CD14-positive monocyte (primary cell): ENCODE results near the gene SSTR3. TPM values are rescaled to one million over a fixed set of nuclear protein-coding genes. Genes with fewer than 3 reads are reported as not detected.
A peak's percentile ranks its signal among the peaks of the same experiment; 100 is the strongest.

ENCODE experiments used
- DNase-seq, 3 donors: peaks; one replicate each; pipeline ENCODE4 v3.0.0-alpha.2; 2011 to 2022
- H2AFZ ChIP-seq: 2 replicates; pipeline ENCODE4 v1.6.0; 2012; ENCODE audit warnings: mild to moderate bottlenecking, low read depth, low read length, inconsistent platforms; ENCODE audit not compliant: insufficient read depth, poor library complexity, severe bottlenecking
- H3K27ac ChIP-seq, 2 donors: 1 replicate in 1 of 2; 2 replicates in 1 of 2; pipeline ENCODE4 v1.5.1; 2012 to 2013; ENCODE audit warnings: low read length in 2 of 2, control low read depth in 1 of 2, inconsistent platforms in 1 of 2, low read depth in 1 of 2, mild to moderate bottlenecking in 1 of 2
- H3K27me3 ChIP-seq, 2 donors: one replicate each; pipeline versions ENCODE4 v1.6.0 to v1.6.1; 2011 to 2013; ENCODE audit warnings: low read length in 2 of 2; ENCODE audit not compliant: control insufficient read depth in 2 of 2, insufficient read depth in 2 of 2
- H3K36me3 ChIP-seq, 2 donors: replicated peaks in 1 of 2; 1 replicate in 1 of 2; 2 replicates in 1 of 2; pipeline versions ENCODE4 v1.5.1 to v1.6.1; 2012 to 2013; ENCODE audit warnings: low read length in 2 of 2, control low read depth in 1 of 2, inconsistent platforms in 1 of 2, mild to moderate bottlenecking in 1 of 2; ENCODE audit not compliant: insufficient read depth in 2 of 2, control insufficient read depth in 1 of 2
- H3K4me1 ChIP-seq, 2 donors: 1 replicate in 1 of 2; 2 replicates in 1 of 2; pipeline versions ENCODE4 v1.5.1 to v1.6.1; 2012 to 2013; ENCODE audit warnings: low read length in 2 of 2, control low read depth in 1 of 2, inconsistent platforms in 1 of 2, mild to moderate bottlenecking in 1 of 2, moderate library complexity in 1 of 2; ENCODE audit not compliant: insufficient read depth in 2 of 2, control insufficient read depth in 1 of 2
- H3K4me2 ChIP-seq: replicated peaks from 2 replicates; pipeline ENCODE3; 2012; ENCODE audit warnings: low read length, moderate library complexity, mild to moderate bottlenecking; ENCODE audit not compliant: poor library complexity, severe bottlenecking; ENCODE audit errors: extremely low read depth
- H3K4me3 ChIP-seq, 3 experiments: fragments of 200-600 bp in 1 of 3; sonication (generic) in 1 of 3; replicated peaks in 1 of 3; 1 replicate in 2 of 3; 2 replicates in 1 of 3; pipeline ENCODE4 v1.5.1; 2011 to 2013; ENCODE audit warnings: low read length in 3 of 3, mild to moderate bottlenecking in 3 of 3, control low read depth in 2 of 3, low read depth in 2 of 3, inconsistent platforms in 1 of 3, moderate library complexity in 1 of 3
- H3K79me2 ChIP-seq: 2 replicates; pipeline ENCODE4 v1.6.0; 2012; ENCODE audit warnings: mild to moderate bottlenecking, control low read depth, inconsistent platforms, low read length, moderate library complexity; ENCODE audit not compliant: insufficient read depth
- H3K9ac ChIP-seq: 2 replicates; pipeline ENCODE4 v1.6.0; 2017; ENCODE audit warnings: low read length, mild to moderate bottlenecking; ENCODE audit not compliant: insufficient read depth, poor library complexity, severe bottlenecking
- H3K9me3 ChIP-seq, 2 donors: replicated peaks in 1 of 2; 1 replicate in 1 of 2; 2 replicates in 1 of 2; pipeline versions ENCODE4 v1.5.1 to v1.6.1; 2012 to 2013; ENCODE audit warnings: low read length in 2 of 2, control low read depth in 1 of 2; ENCODE audit not compliant: control insufficient read depth in 1 of 2, insufficient read depth in 1 of 2
- H4K20me1 ChIP-seq: 2 replicates; pipeline ENCODE4 v1.6.0; 2012; ENCODE audit warnings: mild to moderate bottlenecking, low read length, control low read depth, moderate library complexity; ENCODE audit not compliant: insufficient read depth
- H3K27ac Mint-ChIP-seq, 7 donors: one replicate each; pipeline ENCODE4 v1.8.0; 2020; ENCODE audit warnings: mild to moderate bottlenecking in 7 of 7, mixed read lengths in 7 of 7, moderate library complexity in 6 of 7, inconsistent platforms in 2 of 7
- H3K27me3 Mint-ChIP-seq, 3 donors: one replicate each; pipeline ENCODE4 v1.8.0; 2021 to 2022; ENCODE audit warnings: low read depth in 3 of 3, mild to moderate bottlenecking in 3 of 3, mixed read lengths in 3 of 3, moderate library complexity in 3 of 3, inconsistent platforms in 1 of 3
- H3K36me3 Mint-ChIP-seq, 2 donors: one replicate each; pipeline ENCODE4 v1.8.0; 2020; ENCODE audit warnings: mixed read lengths in 2 of 2, inconsistent platforms in 1 of 2, mild to moderate bottlenecking in 1 of 2
- H3K4me1 Mint-ChIP-seq: one replicate; pipeline ENCODE4 v1.8.0; 2020; ENCODE audit warnings: mild to moderate bottlenecking, mixed read lengths
- H3K4me3 Mint-ChIP-seq, 2 donors: one replicate each; pipeline ENCODE4 v1.8.0; 2020; ENCODE audit warnings: mild to moderate bottlenecking in 2 of 2, mixed read lengths in 2 of 2, moderate library complexity in 1 of 2
- H3K9me3 Mint-ChIP-seq, 7 donors: one replicate each; pipeline ENCODE4 v1.8.0; 2020 to 2022; ENCODE audit warnings: mixed read lengths in 7 of 7, mild to moderate bottlenecking in 6 of 7, moderate library complexity in 6 of 7, inconsistent platforms in 2 of 7
- CTCF ChIP-seq: fragments of 200-600 bp; IDR thresholded peaks from one replicate; pipeline ENCODE4 v1.8.0; 2022; ENCODE audit warnings: antibody characterized with exemption, mild to moderate bottlenecking
- WGBS: methylation state at CpG from one replicate; pipeline ENCODE4 v1.1.5; 2013; ENCODE audit warnings: missing lambda C conversion rate; ENCODE audit not compliant: insufficient coverage; 5-methylcytosine and 5-hydroxymethylcytosine counted together
- intact Hi-C, 2 donors: fragments of 100-400 bp; cut with micrococcal nuclease; formaldehyde crosslinking; loops; one replicate each; pipeline versions ENCODE4 v1.15.0 to v1.15.1; 2023
- polyA plus RNA-seq, 3 donors: library from polyadenylated mRNA; depleted of rRNA in 1 of 3; unstranded in 2 of 3; stranded (reverse) in 1 of 3; fragments of 300-500 nt in 2 of 3; fragments of >200 nt in 1 of 3; fragmentation: Illumina TruSeq in 2 of 3; gene quantifications; 1 replicate in 2 of 3; 2 replicates in 1 of 3; pipeline ENCODE4 v1.2.3, GENCODE V29; 2012 to 2021

Gene SSTR3
- polyA plus RNA-seq, 3 donors, result 0.04 TPM; not detected in 2

- Mint-ChIP-seq H3K27me3 (peaks cover 2 to 10% (median 6%) of the 10 kb centered on the region in 3 donors), H3K9me3 (peaks cover 0 to 5% (median 0%) of the 10 kb centered on the region in 7 donors), H3K4me1 (peaks cover 43% of the 10 kb centered on the region), H3K36me3 (peaks cover 0 to 4% of the 10 kb centered on the region in 2 donors), H3K4me3 (peak overlapping the region; percentile 72 to 90), H3K27ac (peak overlapping the region in 5 of 7 donors; percentile 88 to 94 (median 91))
- no peaks in the 10 kb centered on the region for H4K20me1 ChIP-seq
- no peaks in the 10 kb centered on the region for H3K9me3 ChIP-seq
- H3K4me1 ChIP-seq, result peaks cover 38 to 40% of the 10 kb centered on the region in 2 donors
- no peak for TF ChIP-seq CTCF
- H3K79me2 ChIP-seq, result no peaks in the 10 kb centered on the region
- WGBS, result 70% methylated on average over 5 of the region's 5 CpGs
- H3K36me3 ChIP-seq, result no peaks in the 10 kb centered on the region
- H3K9ac ChIP-seq, result peak overlapping the region; percentile 4
- peak overlapping the region; percentile 73 for H2AFZ ChIP-seq
- H3K27me3 ChIP-seq, result no peaks in the 10 kb centered on the region
- peak overlapping the region; percentile 58 for H3K4me2 ChIP-seq
- H3K27ac ChIP-seq, result peak overlapping the region; percentile 54 to 64
- no peak for DNase-seq
- intact Hi-C loops, result no loop called here
- H3K4me3 ChIP-seq, result peak overlapping the region in 1 of 3 experiments; percentile 56
Measured at GRCh38 chr22:37177221-37177620, 35.1 kb downstream of the SSTR3 start.

DNA sequence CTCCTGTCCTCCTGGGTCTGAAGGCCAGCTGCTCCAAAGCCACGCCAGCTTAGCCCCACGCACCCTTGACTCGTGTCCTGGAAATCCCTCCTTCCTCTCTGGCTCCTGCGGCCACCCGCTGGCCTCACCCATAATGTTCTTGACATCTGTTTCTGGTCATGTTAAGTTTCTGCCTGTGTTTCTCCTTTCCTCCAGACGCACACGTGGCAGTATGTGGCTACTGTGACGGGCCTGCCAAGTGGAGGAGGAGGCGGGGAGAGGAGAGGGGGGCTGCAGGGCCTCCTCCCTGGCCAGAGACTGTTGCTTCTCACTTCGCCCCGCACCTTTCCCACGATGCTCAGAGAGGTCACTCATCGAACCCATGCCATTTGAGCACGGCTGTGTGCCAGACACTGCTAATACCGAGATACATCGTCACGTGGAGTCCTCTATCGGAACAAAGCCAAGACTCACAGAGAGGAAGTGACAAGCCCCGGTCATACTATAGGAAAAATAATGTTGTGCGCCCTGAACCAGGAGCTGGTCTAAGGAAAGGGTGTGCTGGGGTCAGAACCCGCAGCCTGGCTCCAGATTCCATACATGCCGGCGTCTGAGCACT, 35.7 kb downstream of the SSTR3 start:
- Histone ChIP-seq H3K9ac (peak overlapping the region; percentile 16), H3K4me1 (peaks cover 38 to 40% of the 10 kb centered on the region in 2 donors), H2AFZ (peak overlapping the region; percentile 73)

More for the DNA sequence above, 35.7 kb downstream of the SSTR3 start:
- peak overlapping the region; percentile 72 to 90 for H3K4me3 Mint-ChIP-seq
- WGBS, result 0% methylated on average over 19 of the region's 23 CpGs
- intact Hi-C loops, result no loop called here
- DNase-seq, result peak; percentile 73 to 81 (median 74)
- H3K79me2 ChIP-seq, result no peaks in the 10 kb centered on the region
- H3K27ac ChIP-seq, result peak overlapping the region; percentile 54 to 64
- peak overlapping the region; percentile 88 to 94 (median 91) for H3K27ac Mint-ChIP-seq
- no peaks in the 10 kb centered on the region for H3K9me3 ChIP-seq
- H4K20me1 ChIP-seq, result no peaks in the 10 kb centered on the region
- no peak for TF ChIP-seq CTCF
- H3K4me2 ChIP-seq, result peak overlapping the region; percentile 58
- peaks cover 43% of the 10 kb centered on the region for H3K4me1 Mint-ChIP-seq
- no peaks in the 10 kb centered on the region for H3K27me3 ChIP-seq
- H3K36me3 Mint-ChIP-seq, result peaks cover 0 to 4% of the 10 kb centered on the region in 2 donors
- H3K9me3 Mint-ChIP-seq, result peaks cover 0 to 5% (median 0%) of the 10 kb centered on the region in 7 donors
- H3K36me3 ChIP-seq, result no peaks in the 10 kb centered on the region
- H3K27me3 Mint-ChIP-seq, result peaks cover 2 to 12% (median 8%) of the 10 kb centered on the region in 3 donors
- peak overlapping the region in 1 of 3 experiments; percentile 56 for H3K4me3 ChIP-seq
